ENCODE results near the gene MYO15B. TPM values are rescaled to one million over a fixed set of nuclear protein-coding genes. Genes with fewer than 3 reads are reported as not detected.

MYO15B gene
- total and polyA plus RNA-seq, 2 of the 13 experiments (the other 11 are each of a cell fraction or from before 2014, with no cell fraction given): 2.8 to 8.1 TPM

GRCh38 chr17:75629157-75629556 is 41.6 kb downstream of the MYO15B start:
- Histone ChIP-seq H3K27me3 (ENCODE audit: control insufficient read depth in 1 of 2, insufficient read depth in 2 of 2, low read length in 2 of 2) (no peaks in the 10 kb centered on the region), H3K9me3 (ENCODE audit: low read length) (no peaks in the 10 kb centered on the region), H3K4me2 (ENCODE audit: low read depth, low read length) (no peak overlapping the region), H3K4me3 (replicated peaks in 1 of 3; ENCODE audit: insufficient read depth in 1 of 3, low read depth in 2 of 3, low read length in 3 of 3) (no peak overlapping the region), H2AFZ (ENCODE audit: low read length) (no peak overlapping the region), H3K4me1 (ENCODE audit: insufficient read depth, low read length) (peaks cover 17% of the 10 kb centered on the region), H3K27ac (ENCODE audit: extremely low read length, insufficient read depth, low read length) (no peak overlapping the region), H3K36me3 (replicated peaks in 1 of 2; ENCODE audit: control insufficient read depth in 1 of 2, insufficient read depth in 2 of 2, low read length in 2 of 2) (peaks cover 19 to 24% of the 10 kb centered on the region in 2 experiments; a peak in 4 of 5 replicates), H3K79me2 (ENCODE audit: insufficient read depth, low read length) (no peaks in the 10 kb centered on the region), H3K9ac (ENCODE audit: insufficient read depth, low read depth, low read length) (no peak overlapping the region), H4K20me1 (ENCODE audit: insufficient read depth, low read length) (peaks cover 4% of the 10 kb centered on the region; the same call in 1 of the 2 replicates)
- intact Hi-C loops (cut with micrococcal nuclease; ENCODE audit: unreplicated experiment): no loop called here
- WGBS (ENCODE audit: low lambda C conversion rate): 87% methylated on average over 11 of the region's 14 CpGs
- FAIRE-seq: no peak
- BruUV-seq (replicated peaks): no TSS peak
- TF ChIP-seq AGO2 (optimal IDR thresholded peaks at IDR 0.05; ENCODE audit: low read depth, low read length) (peak; percentile 10), FOXM1 (CRISPR knock-in tag; IDR thresholded peaks at IDR 0.05) (no peak)
- CTCF ChIA-PET (ENCODE audit: low intra/inter-chr PET ratio, low total read pairs): interaction anchor here (1.3 kb wide), 1 partner anchor 119 kb away, joined by 3 read pairs; no protein-coding TSS in a partner anchor
- DNase-seq (ENCODE audit: low spot score): no peak
- no peak for ATAC-seq
- in situ Hi-C loops (cut with HindIII; ENCODE audit: extremely low pct_ligation_motif_present, low pct_unique_long_range_greater_than_20kb): no loop called here
- POLR2A ChIA-PET: interaction anchor here (0.8 to 1.0 kb wide), 3 partner anchors 12 to 116 kb away, joined by 3 to 4 read pairs (median 4); a partner anchor contains a TSS

DNA sequence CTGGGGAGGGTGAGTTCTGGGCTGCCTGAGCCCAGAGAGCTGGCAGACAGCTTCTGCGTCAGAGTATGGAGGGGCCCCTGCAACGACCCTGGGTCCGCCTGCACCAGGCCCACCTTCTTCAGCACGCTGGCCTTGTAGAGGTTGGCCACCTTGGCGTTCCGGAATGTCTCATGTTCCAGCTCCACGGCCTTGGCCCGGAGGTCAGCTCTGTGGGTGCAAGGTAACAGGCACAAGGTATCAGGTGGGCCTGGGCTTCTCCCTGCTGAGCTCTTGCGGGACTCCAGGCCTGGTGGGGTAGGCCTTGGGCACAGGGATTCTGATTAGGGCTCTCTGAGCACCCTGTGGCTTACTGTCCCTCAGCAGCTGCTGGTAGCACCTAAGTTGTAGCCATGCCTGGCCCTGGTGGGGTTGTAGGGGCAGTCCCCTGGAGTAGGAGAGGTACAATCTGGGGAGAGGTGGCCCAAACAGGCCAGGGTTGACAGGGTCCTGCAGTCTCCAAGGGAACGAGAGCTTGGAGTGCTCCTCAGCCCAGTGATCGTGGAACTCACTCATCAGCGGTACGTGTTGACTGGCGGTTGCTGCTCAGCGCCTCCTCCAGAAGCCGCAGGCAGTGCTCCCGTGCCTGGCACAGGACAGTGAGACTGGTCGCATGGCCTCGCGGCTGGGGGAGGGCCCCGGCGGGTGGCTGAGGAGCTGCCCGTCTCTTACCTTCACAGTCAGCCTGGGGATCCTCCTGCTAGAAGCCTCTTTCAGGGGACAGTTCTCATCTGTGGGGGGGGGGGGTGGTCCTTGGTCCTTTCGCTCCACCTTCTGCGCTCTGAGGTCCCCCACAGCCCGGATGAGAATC is 42.7 kb downstream of the MYO15B start:
- H3K36me3 ChIP-seq (replicated peaks in 1 of 2; ENCODE audit: control insufficient read depth in 1 of 2, insufficient read depth in 2 of 2, low read length in 2 of 2): peaks cover 19 to 24% of the 10 kb centered on the region in 2 experiments; a peak in 4 of 5 replicates
- no peak overlapping the region for H3K27ac ChIP-seq (ENCODE audit: extremely low read length, insufficient read depth, low read length)
- DNase-seq (ENCODE audit: low spot score): no peak
- WGBS (ENCODE audit: low lambda C conversion rate): 99% methylated on average over 8 of the region's 26 CpGs
- peaks cover 4% of the 10 kb centered on the region; the same call in 1 of the 2 replicates for H4K20me1 ChIP-seq (ENCODE audit: insufficient read depth, low read length)
- TF ChIP-seq ZNF263 (CRISPR knock-in tag; IDR thresholded peaks at IDR 0.05) (0 out of 2 replicates have a peak, but pooled peaks have one; percentile 37), ARNTL (CRISPR knock-in tag; IDR thresholded peaks at IDR 0.05) (no peak), SSRP1 (CRISPR knock-in tag; IDR thresholded peaks at IDR 0.05) (no peak)
- no peak overlapping the region for H3K4me2 ChIP-seq (ENCODE audit: low read depth, low read length)
- no peak for FAIRE-seq
- H3K9me3 ChIP-seq (ENCODE audit: low read length): no peaks in the 10 kb centered on the region
- BruUV-seq (replicated peaks): no TSS peak
- peaks cover 19% of the 10 kb centered on the region for H3K4me1 ChIP-seq (ENCODE audit: insufficient read depth, low read length)
- no peaks in the 10 kb centered on the region for H3K79me2 ChIP-seq (ENCODE audit: insufficient read depth, low read length)
- ChIA-PET CTCF (ENCODE audit: low intra/inter-chr PET ratio, low total read pairs) (interaction anchor here (5.1 kb wide), 1 partner anchor 118 kb away, joined by 102 read pairs; no protein-coding TSS in a partner anchor), POLR2A (interaction anchor here (0.6 to 0.9 kb wide), 3 partner anchors 13 to 114 kb away, joined by 3 to 4 read pairs (median 4); partner anchors contain the start of gene TSEN54)
- no peak overlapping the region for H3K4me3 ChIP-seq (replicated peaks in 1 of 3; ENCODE audit: insufficient read depth in 1 of 3, low read depth in 2 of 3, low read length in 3 of 3)
- intact Hi-C loops (cut with micrococcal nuclease; ENCODE audit: unreplicated experiment) (no loop called here), in situ Hi-C loops (cut with HindIII; ENCODE audit: extremely low pct_ligation_motif_present, low pct_unique_long_range_greater_than_20kb) (no loop called here)
- H3K9ac ChIP-seq (ENCODE audit: insufficient read depth, low read depth, low read length): no peak overlapping the region
- H3K27me3 ChIP-seq (ENCODE audit: control insufficient read depth in 1 of 2, insufficient read depth in 2 of 2, low read length in 2 of 2): no peaks in the 10 kb centered on the region
- no peak overlapping the region for H2AFZ ChIP-seq (ENCODE audit: low read length)
- no peak for ATAC-seq

Data from HepG2 (cell line).